Measurements from ENCODE around the gene SDCCAG8. TPM values are rescaled to one million over a fixed set of nuclear protein-coding genes. Genes with fewer than 3 reads are reported as not detected.

Gene SDCCAG8
- total RNA-seq, 2 donors from 2014 or later = 30.1 to 37.3 TPM

GRCh38 chr1:243293941-243294722, 38.3 kb downstream of the SDCCAG8 start:
- DNase-seq (ENCODE audit: low spot score in 2 of 2) = no peak
- peaks cover 68 to 83% of the 10 kb centered on the region in 2 donors for H3K36me3 Mint-ChIP-seq
- peaks cover 15 to 18% of the 10 kb centered on the region in 2 donors for H3K9me3 Mint-ChIP-seq
- peak overlapping the region; percentile 29 to 89 for H3K27ac Mint-ChIP-seq
- ATAC-seq = peak in 1 of 2 donors; percentile 40

- Mint-ChIP-seq H3K36me3 (peaks cover 68 to 77% of the 10 kb centered on the region in 2 donors), H3K27ac (peak overlapping the region; percentile 29 to 62), H3K9me3 (peaks cover 15 to 18% of the 10 kb centered on the region in 2 donors)
- DNase-seq (ENCODE audit: low spot score in 2 of 2) = no peak
- ATAC-seq = peak in 1 of 2 donors; percentile 82
Observed at GRCh38 chr1:243294723-243295121, 38.9 kb downstream of the SDCCAG8 start.

- no peak for ATAC-seq
- peaks cover 2 to 15% of the 10 kb centered on the region in 2 donors for H3K9me3 Mint-ChIP-seq
- H3K27ac Mint-ChIP-seq = no peak overlapping the region
- no peak for DNase-seq (ENCODE audit: low spot score in 2 of 2)
- peaks cover 52 to 56% of the 10 kb centered on the region in 2 donors for H3K36me3 Mint-ChIP-seq
Observed at GRCh38 chr1:243299069-243299468, 43.2 kb downstream of the SDCCAG8 start.

DNA sequence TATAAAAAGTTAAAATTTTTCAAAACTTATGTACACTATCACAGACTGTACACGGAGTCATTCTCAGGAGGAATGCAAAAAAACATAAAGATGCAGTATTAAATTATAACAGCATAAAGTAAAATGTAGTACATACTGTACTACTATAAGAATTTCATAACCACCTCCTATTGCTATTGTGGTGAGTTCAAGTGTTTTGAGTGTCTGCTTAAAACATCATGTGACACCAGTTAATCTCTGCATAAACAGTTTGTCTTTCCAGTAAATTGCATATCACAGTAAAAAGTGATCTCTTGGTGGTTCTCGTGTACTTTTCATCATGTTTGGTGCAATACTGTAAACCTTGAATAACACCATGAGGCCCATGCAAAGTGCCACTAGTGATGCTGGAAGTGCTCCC, 45.2 kb downstream of the SDCCAG8 start:
- ATAC-seq = no peak
- peaks cover 36% of the 10 kb centered on the region in 2 donors for H3K36me3 Mint-ChIP-seq
- DNase-seq (ENCODE audit: low spot score in 2 of 2) = no peak
- H3K9me3 Mint-ChIP-seq = peaks cover 0 to 6% of the 10 kb centered on the region in 2 donors
- H3K27ac Mint-ChIP-seq = no peak overlapping the region

- ATAC-seq (no peak), DNase-seq (ENCODE audit: low spot score in 2 of 2) (no peak)
- Mint-ChIP-seq H3K9me3 (no peaks in the 10 kb centered on the region), H3K27ac (no peak overlapping the region), H3K36me3 (peaks cover 15 to 29% of the 10 kb centered on the region in 2 donors)
Observed at GRCh38 chr1:243311809-243312208, 56.0 kb downstream of the SDCCAG8 start.

DNA sequence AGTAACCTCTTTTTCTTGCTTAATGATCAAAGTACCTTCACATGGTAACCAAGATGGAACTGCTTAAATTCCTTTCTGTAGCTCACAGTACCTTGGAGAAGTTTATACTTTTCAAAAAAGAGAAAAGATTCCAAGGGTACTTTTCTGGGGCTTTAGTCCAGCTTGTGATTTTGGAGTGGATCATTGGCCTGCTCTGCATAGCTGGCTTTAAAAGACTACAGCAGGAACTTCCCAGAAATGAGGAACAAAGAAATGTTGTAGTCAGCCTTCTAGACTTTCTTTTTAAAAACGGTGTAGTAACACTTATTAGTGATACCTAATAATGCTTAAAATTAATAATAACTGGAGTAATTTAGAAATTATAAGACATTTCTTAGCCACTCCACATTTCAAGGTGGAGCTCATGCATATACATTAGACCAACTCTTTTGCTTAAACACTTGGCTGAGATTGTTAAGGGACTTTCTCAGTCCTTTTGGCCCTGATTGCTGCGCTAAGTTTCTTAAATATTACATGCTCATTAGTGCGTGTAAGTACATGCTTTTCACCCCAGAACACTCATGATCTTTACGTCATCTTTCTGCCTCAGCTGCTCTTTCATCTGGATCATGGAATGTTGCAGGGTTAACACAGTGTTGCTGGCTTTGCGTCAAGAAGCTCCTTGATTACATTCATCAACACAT, 57.3 kb downstream of the SDCCAG8 start:
- Mint-ChIP-seq H3K27ac (no peak overlapping the region), H3K9me3 (no peaks in the 10 kb centered on the region), H3K36me3 (peaks cover 15 to 23% of the 10 kb centered on the region in 2 donors)
- DNase-seq (ENCODE audit: low spot score in 2 of 2) (no peak), ATAC-seq (no peak)

DNA sequence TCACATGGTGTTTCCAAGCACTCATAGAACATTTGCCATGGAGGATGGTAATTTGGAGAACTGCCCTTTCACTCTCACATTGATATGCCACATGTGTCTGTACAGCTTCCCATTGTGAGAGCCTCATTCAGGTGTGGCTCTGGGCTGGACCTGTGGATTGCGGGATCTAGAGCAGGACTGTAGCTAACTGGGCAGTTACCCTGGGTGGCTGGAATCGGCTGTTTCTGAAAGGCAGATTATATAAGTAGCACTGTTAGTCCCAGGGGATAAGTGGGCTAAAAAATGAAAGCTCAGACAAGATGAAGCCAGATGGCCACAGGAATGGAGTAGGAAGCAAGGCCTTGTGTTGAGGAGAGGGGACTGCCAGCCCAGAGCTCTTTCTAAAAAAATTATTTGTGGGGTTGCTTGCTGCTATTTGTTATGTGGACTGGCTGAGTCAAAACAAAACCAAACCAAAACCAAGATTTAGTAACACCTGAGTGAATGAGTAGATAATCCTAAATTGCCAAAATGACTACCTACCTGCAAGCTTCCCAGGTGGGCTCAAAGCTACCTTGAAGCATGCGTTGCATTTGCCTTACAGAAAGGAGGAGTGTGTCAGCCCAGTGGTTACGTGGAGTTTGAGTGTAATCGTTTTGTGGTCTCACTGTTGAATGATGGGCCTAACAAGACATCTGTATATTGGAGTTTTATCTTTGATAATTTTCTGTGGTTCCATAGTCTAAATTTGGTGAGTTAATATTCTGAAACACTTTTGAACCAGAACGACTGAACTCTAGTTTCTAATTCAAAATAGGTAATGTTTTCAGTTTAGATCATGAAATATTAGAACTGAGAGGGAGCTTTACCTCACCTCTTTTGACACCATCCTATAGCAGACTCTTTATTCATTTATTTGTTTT, 58.0 kb downstream of the SDCCAG8 start:
- Mint-ChIP-seq H3K27ac (peak overlapping the region in 1 of 2 donors; percentile 7), H3K36me3 (peaks cover 11 to 18% of the 10 kb centered on the region in 2 donors), H3K9me3 (no peaks in the 10 kb centered on the region)
- peak in 1 of 2 donors; percentile 82 for ATAC-seq
- DNase-seq (ENCODE audit: low spot score in 2 of 2) = no peak

DNA sequence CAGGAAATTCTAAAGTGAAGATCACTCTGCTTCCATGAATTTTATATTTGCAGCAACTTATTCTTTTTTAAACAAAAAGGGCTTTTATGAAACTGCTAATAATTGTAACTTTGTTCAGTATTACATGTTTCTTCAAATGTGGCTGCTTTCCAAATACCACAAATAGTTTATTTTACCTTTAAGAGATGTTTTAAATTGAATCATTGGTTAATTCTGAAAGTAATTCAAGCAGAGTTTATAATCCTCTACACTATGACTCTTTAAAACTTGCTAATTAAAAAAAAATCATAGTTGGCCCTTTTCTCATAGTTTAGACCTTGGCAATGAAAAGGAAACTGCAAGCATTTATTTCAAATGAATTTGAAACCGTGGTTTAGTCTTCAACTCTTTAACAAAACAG, 59.6 kb downstream of the SDCCAG8 start:
- no peak for ATAC-seq
- Mint-ChIP-seq H3K9me3 (no peaks in the 10 kb centered on the region), H3K27ac (no peak overlapping the region)

DNA sequence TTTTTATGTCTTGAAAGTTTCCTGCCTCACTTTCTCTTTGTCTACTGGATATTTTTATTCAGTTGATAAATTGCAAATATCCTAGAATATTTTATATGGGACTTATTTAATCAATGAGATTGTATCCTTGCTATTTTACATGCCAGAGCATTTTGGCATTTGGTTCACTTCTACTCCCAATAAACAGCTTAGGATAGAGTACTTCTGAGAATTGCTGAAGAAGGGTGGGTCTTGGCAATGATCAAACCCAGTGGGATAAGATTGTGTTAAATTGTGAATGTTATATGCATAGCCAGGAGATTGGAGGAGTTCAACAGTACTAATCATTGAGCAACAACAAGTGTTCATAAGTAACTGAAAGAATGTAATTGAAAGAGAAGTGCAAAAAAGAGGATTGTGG, 60.1 kb downstream of the SDCCAG8 start:
- ATAC-seq (no peak), DNase-seq (ENCODE audit: low spot score in 2 of 2) (no peak)
- peaks cover 9 to 14% of the 10 kb centered on the region in 2 donors for H3K36me3 Mint-ChIP-seq
- no peaks in the 10 kb centered on the region for H3K9me3 Mint-ChIP-seq
- H3K27ac Mint-ChIP-seq = no peak overlapping the region

More for the DNA sequence above, 59.6 kb downstream of the SDCCAG8 start:
- DNase-seq (ENCODE audit: low spot score in 2 of 2) = no peak
- H3K36me3 Mint-ChIP-seq = peaks cover 9 to 14% of the 10 kb centered on the region in 2 donors

DNA sequence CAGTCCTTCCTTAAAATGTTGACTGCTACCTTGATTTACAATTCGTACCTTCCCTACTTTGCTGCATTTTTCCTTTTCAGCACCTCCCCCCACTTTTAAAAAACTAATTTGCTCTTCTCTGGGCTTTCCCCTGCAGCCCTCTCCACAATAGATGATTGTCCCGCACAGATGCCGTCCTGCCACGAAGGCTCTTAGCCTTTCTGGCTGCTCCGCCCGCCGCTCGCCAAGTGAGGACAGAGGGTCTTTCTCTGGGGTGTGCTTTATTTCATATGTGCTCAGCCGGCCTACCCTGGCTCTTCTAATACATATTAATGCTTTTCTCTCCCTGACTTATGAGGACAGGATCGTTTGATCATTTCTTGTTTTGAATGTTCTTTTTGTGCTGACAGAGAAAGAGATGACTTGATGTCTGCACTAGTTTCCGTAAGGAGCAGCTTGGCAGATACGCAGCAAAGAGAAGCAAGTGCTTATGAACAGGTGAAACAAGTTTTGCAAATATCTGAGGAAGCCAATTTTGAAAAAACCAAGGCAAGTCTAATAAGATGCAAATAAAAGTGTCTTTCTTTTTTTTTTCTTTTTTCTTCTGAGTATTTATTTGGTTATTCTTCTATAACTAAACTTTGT, 60.6 kb downstream of the SDCCAG8 start:
- H3K27ac Mint-ChIP-seq = no peak overlapping the region
- ATAC-seq (no peak), DNase-seq (ENCODE audit: low spot score in 2 of 2) (no peak)
- no peaks in the 10 kb centered on the region for H3K9me3 Mint-ChIP-seq
- peaks cover 9 to 14% of the 10 kb centered on the region in 2 donors for H3K36me3 Mint-ChIP-seq

- Mint-ChIP-seq H3K27ac (peak overlapping the region in 1 of 2 donors; percentile 1), H3K36me3 (peaks cover 7 to 9% of the 10 kb centered on the region in 2 donors), H3K9me3 (no peaks in the 10 kb centered on the region)
- DNase-seq (ENCODE audit: low spot score in 2 of 2) (no peak), ATAC-seq (no peak)
Observed at GRCh38 chr1:243320224-243320623, 64.4 kb downstream of the SDCCAG8 start.

DNA sequence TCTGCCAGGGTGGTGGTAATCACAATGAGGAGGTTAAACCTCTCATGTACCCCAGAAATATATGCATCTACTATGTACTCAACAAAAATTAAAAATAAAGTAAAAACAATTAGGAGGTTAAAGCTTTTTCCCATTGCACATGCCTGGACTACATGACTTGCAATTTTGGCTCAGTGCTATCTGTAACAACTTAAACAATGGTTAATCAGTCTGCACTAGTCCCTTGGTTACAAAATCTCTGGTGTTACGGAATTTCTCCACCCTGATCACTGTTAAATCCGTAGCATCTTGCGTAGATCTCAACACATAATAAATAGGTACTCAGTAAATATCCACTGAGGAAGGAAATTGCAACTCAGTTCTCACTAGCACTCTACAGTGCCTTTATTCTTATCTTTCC, 66.5 kb downstream of the SDCCAG8 start:
- H3K9me3 Mint-ChIP-seq = no peaks in the 10 kb centered on the region
- peak overlapping the region in 1 of 2 donors; percentile 75 for H3K27ac Mint-ChIP-seq
- DNase-seq (ENCODE audit: low spot score in 2 of 2) (no peak), ATAC-seq (no peak)
- no peaks in the 10 kb centered on the region for H3K36me3 Mint-ChIP-seq

GRCh38 chr1:243323491-243323890, 67.7 kb downstream of the SDCCAG8 start:
- H3K9me3 Mint-ChIP-seq = no peaks in the 10 kb centered on the region
- H3K36me3 Mint-ChIP-seq = no peaks in the 10 kb centered on the region
- DNase-seq (ENCODE audit: low spot score in 2 of 2) (no peak), ATAC-seq (no peak)
- H3K27ac Mint-ChIP-seq = peak overlapping the region in 1 of 2 donors; percentile 45

GRCh38 chr1:243325305-243325890, 69.6 kb downstream of the SDCCAG8 start:
- Mint-ChIP-seq H3K27ac (no peak overlapping the region), H3K9me3 (no peaks in the 10 kb centered on the region), H3K36me3 (no peaks in the 10 kb centered on the region)
- DNase-seq (ENCODE audit: low spot score in 2 of 2) = peak in 1 of 2 donors; percentile 45
- no peak for ATAC-seq

DNA sequence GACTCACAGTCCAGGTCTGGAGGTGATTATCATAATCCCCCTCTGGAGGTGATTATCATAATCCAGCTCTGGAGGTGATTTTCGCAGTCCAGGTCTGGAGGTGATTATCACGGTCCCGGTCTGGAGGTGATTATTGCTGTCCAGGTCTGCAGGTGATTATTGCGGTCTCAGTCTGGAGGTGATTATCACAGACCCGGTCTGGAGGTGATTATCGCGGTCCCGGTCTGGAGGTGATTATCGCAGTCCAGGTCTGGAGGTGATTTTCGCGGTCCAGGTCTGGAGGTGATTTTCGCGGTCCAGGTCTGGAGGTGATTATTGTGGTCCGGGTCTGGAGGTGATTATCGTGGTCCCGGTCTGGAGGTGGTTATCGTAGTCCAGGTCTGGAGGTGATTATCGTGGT, 76.6 kb downstream of the SDCCAG8 start:
- H3K36me3 Mint-ChIP-seq = peaks cover 6 to 16% of the 10 kb centered on the region in 2 donors
- no peak for ATAC-seq
- no peak for DNase-seq (ENCODE audit: low spot score in 2 of 2)
- no peak overlapping the region for H3K27ac Mint-ChIP-seq
- no peaks in the 10 kb centered on the region for H3K9me3 Mint-ChIP-seq

GRCh38 chr1:243335292-243335691, 79.5 kb downstream of the SDCCAG8 start:
- Mint-ChIP-seq H3K9me3 (no peaks in the 10 kb centered on the region), H3K27ac (no peak overlapping the region), H3K36me3 (peaks cover 6 to 16% of the 10 kb centered on the region in 2 donors)
- ATAC-seq (no peak), DNase-seq (ENCODE audit: low spot score in 2 of 2) (no peak)
